Subcutaneous abdominal adipose tissue (tissue), 5 donors: Measurements from ENCODE around the gene KCNC2.

Experiments
- H3K27ac ChIP-seq: one replicate; pipeline ENCODE4 v1.7.0; 2013; ENCODE audit warnings: low read depth, mild to moderate bottlenecking, inconsistent platforms, low read length, moderate library complexity
- H3K27me3 ChIP-seq, 5 donors: one replicate each; pipeline ENCODE4 v1.7.0; 2013; ENCODE audit warnings: low read length in 5 of 5, inconsistent platforms in 1 of 5; ENCODE audit not compliant: control insufficient read depth in 5 of 5, insufficient read depth in 4 of 5
- H3K36me3 ChIP-seq, 5 donors: one replicate each; pipeline ENCODE4 v1.7.0; 2013; ENCODE audit warnings: low read length in 5 of 5; ENCODE audit not compliant: control insufficient read depth in 5 of 5, insufficient read depth in 5 of 5
- H3K4me1 ChIP-seq, 5 donors: one replicate each; pipeline ENCODE4 v1.7.0; 2013; ENCODE audit warnings: low read length in 5 of 5, mild to moderate bottlenecking in 3 of 5, moderate library complexity in 1 of 5; ENCODE audit not compliant: control insufficient read depth in 5 of 5, insufficient read depth in 5 of 5
- H3K4me3 ChIP-seq, 5 donors: one replicate each; pipeline ENCODE4 v1.7.0; 2013; ENCODE audit warnings: low read length in 5 of 5, low read depth in 1 of 5
- H3K9ac ChIP-seq, 5 donors: one replicate each; pipeline ENCODE4 v1.7.0; 2013; ENCODE audit warnings: low read length in 5 of 5, mild to moderate bottlenecking in 4 of 5, moderate library complexity in 3 of 5
- H3K9me3 ChIP-seq, 5 donors: one replicate each; pipeline ENCODE4 v1.7.0; 2013; ENCODE audit warnings: low read length in 5 of 5; ENCODE audit not compliant: control insufficient read depth in 5 of 5
- donor health status: healthy.
- donor health status: healthy.
- donor health status: healthy.
- donor health status: healthy.
- donor health status: healthy.

The KCNC2 gene

DNA sequence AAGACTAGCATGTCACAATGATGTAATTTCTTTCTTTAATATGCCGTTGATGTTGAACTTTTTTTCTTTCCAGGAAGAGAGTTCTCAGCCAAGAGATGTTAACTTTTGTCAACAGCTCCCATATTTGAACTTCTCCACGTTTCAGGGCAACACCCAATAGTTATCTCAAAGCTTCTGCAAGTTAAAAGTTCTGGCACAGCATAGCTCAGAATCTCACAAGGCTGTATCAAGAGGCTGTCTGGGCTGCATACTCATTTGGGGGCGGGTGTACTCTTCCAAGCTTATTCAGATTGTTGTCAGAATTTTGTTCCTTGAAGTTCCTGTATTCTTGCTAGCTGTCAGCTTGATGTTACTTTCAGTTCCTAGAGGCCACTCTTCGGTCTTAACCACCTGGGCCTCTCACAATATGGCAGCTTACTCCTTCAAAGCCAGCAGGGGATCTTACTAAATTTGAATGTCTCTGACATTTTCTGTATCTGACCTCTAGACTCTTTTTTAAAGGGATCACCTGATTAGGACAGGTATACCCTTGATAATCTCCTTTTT is 38.9 kb downstream of the KCNC2 start:
- Histone ChIP-seq H3K27ac (no peak overlapping the region), H3K4me1 (no peaks in the 10 kb centered on the region), H3K9me3 (no peaks in the 10 kb centered on the region), H3K27me3 (no peaks in the 10 kb centered on the region), H3K4me3 (no peak overlapping the region), H3K36me3 (no peaks in the 10 kb centered on the region), H3K9ac (no peak overlapping the region)

DNA sequence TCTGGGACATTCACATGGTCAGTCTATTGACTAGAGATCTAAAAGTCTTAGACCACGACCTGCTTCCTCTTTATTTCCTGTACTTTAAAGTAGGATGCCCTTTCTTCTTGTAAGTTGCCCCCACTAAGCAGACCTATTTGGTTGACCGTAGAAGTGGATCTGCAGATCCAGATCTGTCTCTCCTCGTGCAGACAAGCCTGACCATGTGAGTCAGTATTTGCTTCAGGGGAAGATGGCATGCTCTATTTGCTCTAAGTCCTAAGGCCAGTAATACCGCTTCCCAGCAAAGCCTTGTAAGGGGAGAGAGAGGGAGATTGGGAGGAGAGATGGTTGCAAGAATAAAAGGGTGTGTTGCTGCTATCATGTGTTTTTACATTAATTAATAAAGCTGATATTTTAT is 46.8 kb downstream of the KCNC2 start:
- no peak overlapping the region for H3K4me3 ChIP-seq
- H3K9ac ChIP-seq, result no peak overlapping the region
- H3K27me3 ChIP-seq, result no peaks in the 10 kb centered on the region
- no peaks in the 10 kb centered on the region for H3K36me3 ChIP-seq
- H3K4me1 ChIP-seq, result no peaks in the 10 kb centered on the region
- H3K27ac ChIP-seq, result no peak overlapping the region
- no peaks in the 10 kb centered on the region for H3K9me3 ChIP-seq

DNA sequence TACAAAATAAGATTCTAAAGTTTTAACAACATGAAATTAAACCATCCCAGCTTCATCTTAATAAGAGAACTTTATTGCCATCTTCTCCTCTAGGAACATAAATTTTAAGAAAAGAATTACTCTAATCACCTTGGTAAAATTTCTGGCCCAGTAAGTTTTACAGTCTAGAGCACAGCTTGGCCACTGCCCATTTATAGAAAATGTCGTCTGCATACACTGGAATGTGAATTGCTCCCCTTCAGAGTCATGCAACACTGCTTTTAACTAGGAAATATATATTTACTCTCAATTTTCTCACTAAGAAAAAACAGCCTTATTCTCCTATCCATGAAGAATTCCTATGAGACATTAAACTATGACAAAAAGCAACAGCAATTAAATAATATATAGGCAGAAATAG is 48.2 kb downstream of the KCNC2 start:
- Histone ChIP-seq H3K9ac (no peak overlapping the region), H3K27me3 (no peaks in the 10 kb centered on the region), H3K4me1 (no peaks in the 10 kb centered on the region), H3K4me3 (no peak overlapping the region), H3K9me3 (no peaks in the 10 kb centered on the region), H3K27ac (no peak overlapping the region), H3K36me3 (no peaks in the 10 kb centered on the region)

DNA sequence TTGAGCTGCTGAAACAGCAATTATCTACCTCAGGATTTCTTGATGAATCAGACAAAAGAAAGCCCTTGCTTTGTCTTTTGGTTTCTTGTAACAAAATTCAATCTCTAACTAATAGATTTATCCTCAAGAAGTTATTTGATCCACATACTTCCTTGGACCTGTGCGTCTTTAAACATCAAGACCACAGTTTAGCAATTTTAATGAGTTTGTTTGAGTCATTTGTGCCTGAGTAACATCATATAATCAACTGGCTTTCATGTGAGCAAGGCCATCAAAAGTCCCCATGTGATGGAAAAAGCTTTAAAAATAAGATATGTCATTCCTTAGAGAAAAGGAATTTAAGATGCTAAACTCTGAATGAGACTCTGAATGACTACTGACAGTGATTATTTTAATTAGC is 52.3 kb downstream of the KCNC2 start:
- Histone ChIP-seq H3K36me3 (no peaks in the 10 kb centered on the region), H3K4me1 (no peaks in the 10 kb centered on the region), H3K4me3 (no peak overlapping the region), H3K27me3 (no peaks in the 10 kb centered on the region), H3K9me3 (no peaks in the 10 kb centered on the region), H3K9ac (no peak overlapping the region), H3K27ac (no peak overlapping the region)

DNA sequence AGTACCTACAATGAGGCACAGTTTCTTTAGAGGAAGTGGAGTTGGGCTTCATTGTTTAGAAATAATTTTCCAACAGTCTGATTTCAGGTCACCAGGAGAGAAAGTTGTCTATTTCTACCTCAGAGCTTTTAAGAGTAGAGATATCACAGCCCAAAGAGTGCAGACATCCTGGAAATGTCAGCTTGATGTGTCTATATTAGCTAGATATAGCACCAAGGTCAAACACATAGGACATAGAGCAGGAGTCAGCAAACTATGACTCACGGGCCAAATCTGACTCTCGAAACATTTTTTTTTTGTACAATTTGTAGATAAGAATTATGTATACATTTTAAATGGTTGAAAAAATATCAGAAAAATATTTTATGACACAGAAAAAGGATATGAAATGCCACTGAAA is 53.7 kb downstream of the KCNC2 start:
- H3K4me3 ChIP-seq, result no peak overlapping the region
- H3K9ac ChIP-seq, result no peak overlapping the region

DNA sequence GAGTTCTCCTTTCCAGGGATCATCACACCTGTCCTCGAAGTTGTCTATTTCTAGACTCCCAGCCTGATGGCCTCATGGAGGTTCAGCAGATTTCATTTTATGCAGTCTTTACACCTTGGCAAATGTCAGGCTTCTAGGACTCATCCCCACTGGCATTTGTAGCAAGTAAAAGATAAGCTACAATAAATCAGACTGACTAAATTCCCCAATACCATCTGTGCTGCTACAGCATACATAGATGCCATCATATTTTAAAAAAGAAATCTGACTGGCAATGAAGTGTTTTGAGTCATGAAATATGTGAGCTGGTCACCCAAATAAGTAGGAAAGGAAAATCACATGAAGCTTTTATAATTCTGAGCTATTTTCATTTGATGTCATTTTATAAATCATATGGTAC is 55.3 kb downstream of the KCNC2 start:
- no peaks in the 10 kb centered on the region for H3K27me3 ChIP-seq
- no peaks in the 10 kb centered on the region for H3K4me1 ChIP-seq
- H3K9me3 ChIP-seq, result no peaks in the 10 kb centered on the region
- H3K36me3 ChIP-seq, result no peaks in the 10 kb centered on the region
- no peak overlapping the region for H3K9ac ChIP-seq
- H3K27ac ChIP-seq, result no peak overlapping the region
- H3K4me3 ChIP-seq, result no peak overlapping the region

More for the DNA sequence above, 53.7 kb downstream of the KCNC2 start:
- no peak overlapping the region for H3K27ac ChIP-seq
- H3K27me3 ChIP-seq, result no peaks in the 10 kb centered on the region
- no peaks in the 10 kb centered on the region for H3K9me3 ChIP-seq
- H3K36me3 ChIP-seq, result no peaks in the 10 kb centered on the region
- no peaks in the 10 kb centered on the region for H3K4me1 ChIP-seq

DNA sequence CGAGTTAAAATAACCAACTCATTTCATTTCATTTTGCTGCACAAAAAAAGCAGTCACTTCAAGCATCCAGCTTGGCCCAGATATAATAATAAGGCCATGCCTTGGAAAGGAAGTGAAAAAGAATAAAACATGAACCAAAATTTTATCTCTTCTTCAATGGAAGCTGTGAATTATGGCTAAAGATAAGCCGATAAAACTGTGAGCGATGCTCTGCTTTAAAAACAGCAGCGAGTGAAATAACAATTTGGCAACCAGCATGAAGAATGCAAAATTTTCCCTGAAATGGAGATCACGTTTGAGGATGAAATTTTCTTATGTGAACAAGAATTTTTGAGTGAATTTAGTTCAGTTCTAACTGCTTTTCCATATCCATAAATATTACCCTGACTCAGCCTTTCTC is 70.4 kb downstream of the KCNC2 start:
- no peak overlapping the region for H3K27ac ChIP-seq
- H3K9ac ChIP-seq, result no peak overlapping the region
- no peaks in the 10 kb centered on the region for H3K36me3 ChIP-seq
- H3K27me3 ChIP-seq, result no peaks in the 10 kb centered on the region
- no peaks in the 10 kb centered on the region for H3K9me3 ChIP-seq
- no peaks in the 10 kb centered on the region for H3K4me1 ChIP-seq
- H3K4me3 ChIP-seq, result no peak overlapping the region

DNA sequence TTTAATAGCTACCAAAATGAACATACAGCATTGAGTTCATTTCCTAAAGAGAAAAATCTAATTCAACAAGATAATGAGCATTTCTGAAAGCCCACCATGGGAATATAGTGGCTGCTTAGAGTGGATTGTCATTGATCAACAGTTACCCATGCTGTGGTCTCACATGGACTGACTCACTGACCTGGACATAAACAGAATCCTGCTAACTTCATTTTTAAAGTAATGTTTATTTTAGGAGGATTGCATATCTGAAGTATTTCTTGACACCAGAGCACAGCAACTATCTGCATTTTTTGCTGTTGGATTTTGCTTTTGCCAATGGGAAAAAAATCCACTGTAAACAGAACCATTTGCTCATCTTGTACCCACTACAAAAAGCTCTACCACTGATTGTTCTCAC is 71.7 kb downstream of the KCNC2 start:
- Histone ChIP-seq H3K9ac (no peak overlapping the region), H3K9me3 (no peaks in the 10 kb centered on the region), H3K27ac (no peak overlapping the region), H3K4me3 (no peak overlapping the region), H3K27me3 (no peaks in the 10 kb centered on the region), H3K36me3 (no peaks in the 10 kb centered on the region), H3K4me1 (no peaks in the 10 kb centered on the region)

DNA sequence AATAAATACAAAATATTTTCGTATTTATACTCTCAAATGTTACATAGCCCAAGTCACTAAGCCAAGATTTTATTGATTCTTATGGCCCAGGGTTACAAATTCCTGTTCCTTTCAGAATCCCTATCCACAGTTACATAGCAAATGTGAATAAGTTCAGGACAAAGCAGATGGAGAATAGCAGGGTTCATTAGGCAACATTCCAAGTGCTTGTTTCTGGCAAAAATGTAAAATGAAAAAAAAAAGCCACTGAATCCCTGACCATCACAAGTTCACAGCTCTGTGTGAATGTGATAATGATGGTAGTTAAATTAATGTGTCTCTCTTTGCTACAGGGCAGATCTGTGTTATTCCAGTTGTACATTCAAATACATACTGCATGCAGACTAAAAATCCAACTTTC is 74.6 kb downstream of the KCNC2 start:
- H3K4me3 ChIP-seq, result no peak overlapping the region
- no peaks in the 10 kb centered on the region for H3K27me3 ChIP-seq
- no peaks in the 10 kb centered on the region for H3K36me3 ChIP-seq
- no peaks in the 10 kb centered on the region for H3K9me3 ChIP-seq
- H3K9ac ChIP-seq, result no peak overlapping the region
- no peaks in the 10 kb centered on the region for H3K4me1 ChIP-seq
- H3K27ac ChIP-seq, result no peak overlapping the region

DNA sequence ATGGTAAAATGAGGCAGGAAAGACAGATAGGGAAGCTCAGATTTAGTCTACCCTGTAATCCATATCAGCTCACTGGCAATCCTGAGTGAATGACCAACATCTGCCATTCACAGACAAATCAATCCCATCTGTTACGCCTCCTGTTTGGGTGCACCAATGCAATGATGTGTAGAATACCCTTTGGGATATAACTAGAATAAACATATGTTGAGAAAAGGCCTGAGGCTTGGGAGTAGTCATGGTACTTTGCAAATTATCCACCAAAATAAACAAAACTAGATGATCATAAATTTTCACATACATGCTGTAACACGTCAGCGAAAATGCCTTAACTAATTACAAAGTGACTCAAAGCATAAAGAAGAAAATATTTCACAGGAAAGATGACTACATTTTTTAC is 78.8 kb downstream of the KCNC2 start:
- Histone ChIP-seq H3K27me3 (no peaks in the 10 kb centered on the region), H3K4me1 (no peaks in the 10 kb centered on the region), H3K36me3 (no peaks in the 10 kb centered on the region), H3K4me3 (no peak overlapping the region), H3K27ac (no peak overlapping the region), H3K9me3 (no peaks in the 10 kb centered on the region), H3K9ac (no peak overlapping the region)

DNA sequence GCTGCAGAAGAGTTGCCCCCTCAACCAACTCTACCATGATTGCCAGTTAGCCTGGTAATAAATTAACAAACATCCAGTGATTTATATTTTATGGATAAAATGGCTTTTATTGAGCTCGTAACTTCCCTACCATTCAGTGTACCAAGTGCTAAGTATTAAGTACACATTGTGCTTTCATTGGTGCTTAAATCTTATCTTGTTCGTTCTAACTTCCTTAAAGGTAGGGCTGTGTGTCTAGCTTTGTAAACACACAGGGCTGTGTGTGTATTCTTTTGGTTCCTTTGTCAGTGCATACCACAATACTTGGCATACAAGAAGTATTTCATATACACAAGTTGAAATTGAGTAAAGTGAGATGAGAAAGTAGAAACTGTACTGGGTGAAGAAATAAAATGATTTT is 80.4 kb downstream of the KCNC2 start:
- no peaks in the 10 kb centered on the region for H3K27me3 ChIP-seq
- H3K4me1 ChIP-seq, result no peaks in the 10 kb centered on the region
- H3K4me3 ChIP-seq, result no peak overlapping the region
- H3K27ac ChIP-seq, result no peak overlapping the region
- H3K36me3 ChIP-seq, result no peaks in the 10 kb centered on the region
- H3K9me3 ChIP-seq, result no peaks in the 10 kb centered on the region
- no peak overlapping the region for H3K9ac ChIP-seq
